HCT116 (cell line): Measurements from ENCODE around the gene C14orf180. TPM values are rescaled to one million over a fixed set of nuclear protein-coding genes. Genes with fewer than 3 reads are reported as not detected.

Source experiments
- ATAC-seq: fragments of 200-7000 bp; cut with Tn5 transposase; 2 replicates; pipeline ENCODE4 v1.9.1; 2020; ENCODE audit warnings: mild to moderate bottlenecking, moderate library complexity
- BruUV-seq: library from RNA; stranded (reverse); fragments of 400-500 nt; replicated peaks from 2 replicates; lab custom pipeline; 2021; lab: Mats Ljungman, UMichigan
- CTCF ChIA-PET: fragments of 300-600 bp; sonication (Branson Sonifier 250); formaldehyde crosslinking; loops from one replicate; lab custom pipeline; 2021; ENCODE audit warnings: antibody characterized with exemption; lab: Charles Lee
- POLR2A ChIA-PET: fragments of 300-600, 350-600 bp; sonication (Branson Sonifier 250); formaldehyde crosslinking; loops from one replicate; lab custom pipeline; 2021; ENCODE audit warnings: antibody characterized with exemption; lab: Charles Lee
- RAD21 ChIA-PET, 2 experiments: fragments of 300-600 bp; sonication (Branson Sonifier 250); formaldehyde crosslinking; loops; one replicate each; lab custom pipeline; 2023; ENCODE audit warnings: low total read pairs in 2 of 2; ENCODE audit not compliant: uncharacterized antibody in 2 of 2, unreplicated experiment in 2 of 2, low non-redundant PET in 1 of 2; lab: Charles Lee
- DNase-seq: peaks from one replicate; pipeline ENCODE4 v3.0.0-alpha.2; 2010; ENCODE audit warnings: low read depth, low spot score
- H2AFZ ChIP-seq: fragments of 200-600 bp; shearing (Covaris generic), sonication (generic); 2 replicates; pipeline ENCODE4 v1.6.1; 2017; ENCODE audit warnings: low read depth, mixed run types, mixed read lengths, antibody characterized with exemption, low read length; ENCODE audit not compliant: poor library complexity, severe bottlenecking
- H3K27ac ChIP-seq: 2 replicates; pipeline ENCODE4 v1.5.1; 2012; ENCODE audit warnings: low read depth, low read length
- H3K27me3 ChIP-seq: fragments of 200-600 bp; sonication (generic); 2 replicates; pipeline ENCODE4 v1.6.1; 2016; ENCODE audit warnings: mixed run types, low read length, mixed read lengths; ENCODE audit not compliant: insufficient read depth
- H3K36me3 ChIP-seq, 2 experiments: fragments of 200-500 bp in 1 of 2; fragments of 200-600 bp in 1 of 2; sonication (Bioruptor generic) in 1 of 2; sonication (generic) in 1 of 2; 2 replicates each; pipeline versions ENCODE4 v1.5.1 to v1.6.1; 2014 to 2016; ENCODE audit warnings: low read length in 2 of 2, inconsistent platforms in 1 of 2, mixed read lengths in 1 of 2, mixed run types in 1 of 2; ENCODE audit not compliant: insufficient read depth in 2 of 2, control insufficient read depth in 1 of 2
- H3K4me1 ChIP-seq, 2 experiments: fragments of 200-600 bp in 1 of 2; sonication (generic) in 1 of 2; 2 replicates each; pipeline versions ENCODE4 v1.5.1 to v1.6.1; 2012 to 2017; ENCODE audit warnings: low read length in 2 of 2, inconsistent platforms in 1 of 2, mild to moderate bottlenecking in 1 of 2, mixed read lengths in 1 of 2, mixed run types in 1 of 2, moderate library complexity in 1 of 2; ENCODE audit not compliant: insufficient read depth in 2 of 2, control insufficient read depth in 1 of 2
- H3K4me2 ChIP-seq: fragments of 200-600 bp; sonication (generic); 2 replicates; pipeline ENCODE4 v1.6.1; 2017; ENCODE audit warnings: mixed run types, low read length, mixed read lengths
- H3K4me3 ChIP-seq, 2 experiments: fragments of 200-600 bp in 1 of 2; sonication (generic) in 1 of 2; replicated peaks in 1 of 2; 2 replicates each; pipeline ENCODE4 v1.5.1; 2011 to 2016; ENCODE audit warnings: low read length in 2 of 2, control low read depth in 1 of 2, low read depth in 1 of 2, mild to moderate bottlenecking in 1 of 2, mixed read lengths in 1 of 2, mixed run types in 1 of 2
- H3K79me2 ChIP-seq: fragments of 200-600 bp; sonication (generic); 2 replicates; pipeline ENCODE4 v1.6.1; 2017; ENCODE audit warnings: mild to moderate bottlenecking, mixed run types, low read length, moderate library complexity, mixed read lengths; ENCODE audit not compliant: insufficient read depth
- H3K9ac ChIP-seq: fragments of 200-600 bp; sonication (generic); 2 replicates; pipeline ENCODE4 v1.6.1; 2016; ENCODE audit warnings: low read length, mixed read lengths
- H3K9me2 ChIP-seq: fragments of 200-600 bp; sonication (generic), shearing (Covaris generic); 2 replicates; pipeline ENCODE4 v1.6.1; 2017; ENCODE audit warnings: mixed run types, mild to moderate bottlenecking, moderate library complexity; ENCODE audit not compliant: insufficient read depth
- H3K9me3 ChIP-seq, 2 experiments: fragments of 200-500 bp in 1 of 2; fragments of 200-600 bp in 1 of 2; sonication (Bioruptor generic) in 1 of 2; sonication (generic) in 1 of 2; 2 replicates each; pipeline ENCODE4 v1.6.1; 2014 to 2017; ENCODE audit warnings: low read length in 2 of 2, mixed read lengths in 2 of 2, inconsistent platforms in 1 of 2, low read depth in 1 of 2, mild to moderate bottlenecking in 1 of 2, mixed run types in 1 of 2, moderate library complexity in 1 of 2; ENCODE audit not compliant: control insufficient read depth in 1 of 2, insufficient read depth in 1 of 2
- H4K20me1 ChIP-seq: fragments of 200-600 bp; sonication (generic), shearing (Covaris generic); 2 replicates; pipeline ENCODE4 v1.6.1; 2017; ENCODE audit warnings: mixed run types, mild to moderate bottlenecking, moderate library complexity; ENCODE audit not compliant: insufficient read depth
- CBX3 ChIP-seq: IDR thresholded peaks from 2 replicates; pipeline ENCODE4 v1.6.1; 2012; ENCODE audit warnings: low read depth
- CEBPB ChIP-seq: IDR thresholded peaks from 2 replicates; pipeline ENCODE4 v1.6.1; 2012; ENCODE audit warnings: low read depth
- EZH2 ChIP-seq: fragments of 200-600 bp; sonication (generic); IDR thresholded peaks from 2 replicates; pipeline ENCODE4 v1.6.1; 2017; ENCODE audit warnings: antibody characterized with exemption, mixed run types
- EZH2phosphoT487 ChIP-seq: fragments of 200-600 bp; IDR thresholded peaks from 2 replicates; pipeline ENCODE4 v1.6.1; 2018; ENCODE audit warnings: antibody characterized with exemption, borderline replicate concordance
- FOSL1 ChIP-seq: IDR thresholded peaks from 2 replicates; pipeline ENCODE4 v1.6.1; 2012; ENCODE audit warnings: low read depth
- JUND ChIP-seq: IDR thresholded peaks from 2 replicates; pipeline ENCODE4 v1.6.1; 2012
- POLR2A ChIP-seq: IDR thresholded peaks from 2 replicates; pipeline ENCODE4 v1.7.0; 2011; ENCODE audit warnings: borderline replicate concordance; ENCODE audit not compliant: insufficient read depth, insufficient read length; ENCODE audit errors: extremely low read depth
- SP1 ChIP-seq: IDR thresholded peaks from 2 replicates; pipeline ENCODE4 v1.6.1; 2012; ENCODE audit warnings: low read depth
- TCF7L2 ChIP-seq: IDR thresholded peaks from 2 replicates; pipeline ENCODE4 v1.7.0; 2011; ENCODE audit warnings: borderline replicate concordance, inconsistent platforms; ENCODE audit not compliant: insufficient read depth, insufficient read length; ENCODE audit errors: extremely low read depth
- YY1 ChIP-seq: IDR thresholded peaks from 2 replicates; pipeline ENCODE4 v1.6.1; 2011; ENCODE audit warnings: low read length, low read depth, moderate library complexity, mild to moderate bottlenecking; ENCODE audit not compliant: insufficient replicate concordance; ENCODE audit errors: extremely low read depth
- ZBTB33 ChIP-seq: IDR thresholded peaks from 2 replicates; pipeline ENCODE4 v1.6.1; 2011; ENCODE audit warnings: mild to moderate bottlenecking, low read length, moderate library complexity; ENCODE audit not compliant: insufficient replicate concordance; ENCODE audit errors: extremely low read depth
- intact Hi-C: fragments of 100-400 bp; cut with micrococcal nuclease; formaldehyde crosslinking; loops from 2 replicates; pipeline ENCODE4 v1.10.0; 2022
- total RNA-seq: library from RNA; stranded (reverse); gene quantifications from one replicate; pipeline ENCODE4 v1.2.1, GENCODE V29; 2021; ENCODE audit not compliant: unreplicated experiment
- TF ChIP-seq, protein P1 (sequence below): IDR thresholded peaks from 2 replicates; pipeline ENCODE4 v1.6.1; 2012
- TF ChIP-seq, protein P2 (sequence below): IDR thresholded peaks from 2 replicates; pipeline ENCODE4 v1.6.1; 2012; ENCODE audit warnings: low read depth

C14orf180 gene
- total RNA-seq, 1 experiment from 2014 or later, result not detected

DNA sequence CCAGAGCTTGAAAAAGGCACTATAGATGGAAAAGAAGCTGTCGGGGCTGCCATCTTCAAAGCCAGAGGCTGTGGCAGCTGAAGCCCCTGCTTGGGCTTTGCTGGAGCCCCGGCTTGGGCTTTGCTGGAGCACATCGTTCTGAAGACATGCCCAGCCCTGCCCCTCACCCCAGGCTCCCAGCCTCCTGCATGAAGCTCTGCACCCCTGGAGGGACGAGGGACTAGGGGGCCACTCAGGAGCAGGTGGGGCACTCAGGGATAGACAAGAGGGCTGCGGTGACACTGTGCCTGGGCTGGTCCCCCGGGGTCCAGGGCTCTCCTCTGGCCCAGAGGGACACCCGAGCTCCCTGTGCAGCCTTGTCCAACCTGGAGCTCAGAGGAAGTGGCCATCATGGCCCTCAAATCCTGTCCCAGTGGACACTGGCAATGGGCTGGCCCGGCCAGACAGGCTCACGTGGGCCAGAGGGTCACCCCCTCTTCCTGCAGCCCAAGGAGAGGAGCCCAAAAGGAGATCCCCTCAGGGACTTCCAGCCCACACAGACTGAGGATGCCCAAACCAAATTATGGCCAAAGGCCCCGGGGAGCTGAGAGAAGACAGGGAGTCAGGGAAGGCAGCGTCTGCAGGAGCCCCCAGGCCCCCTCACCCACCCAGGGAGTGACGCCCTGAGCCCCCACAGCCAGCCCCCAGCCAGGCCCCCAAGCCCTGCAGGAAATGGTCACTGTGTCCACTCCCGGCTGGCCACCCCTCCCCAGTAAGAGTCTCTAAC lies 23.1 kb upstream of the C14orf180 start:
- TF ChIP-seq CBX3, result no peak
- no peak for TF ChIP-seq EZH2phosphoT487
- TF ChIP-seq POLR2A, result no peak
- TF ChIP-seq CEBPB, result no peak
- TF ChIP-seq SP1, result no peak
- no peak for TF ChIP-seq JUND
- TF ChIP-seq TCF7L2, result no peak
- TF ChIP-seq FOSL1, result no peak
- no peak for TF ChIP-seq EZH2
- TF ChIP-seq, protein P1, sequence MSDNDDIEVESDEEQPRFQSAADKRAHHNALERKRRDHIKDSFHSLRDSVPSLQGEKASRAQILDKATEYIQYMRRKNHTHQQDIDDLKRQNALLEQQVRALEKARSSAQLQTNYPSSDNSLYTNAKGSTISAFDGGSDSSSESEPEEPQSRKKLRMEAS, result no peak
- no peak for TF ChIP-seq YY1
- TF ChIP-seq ZBTB33, result no peak
- TF ChIP-seq, protein P2, sequence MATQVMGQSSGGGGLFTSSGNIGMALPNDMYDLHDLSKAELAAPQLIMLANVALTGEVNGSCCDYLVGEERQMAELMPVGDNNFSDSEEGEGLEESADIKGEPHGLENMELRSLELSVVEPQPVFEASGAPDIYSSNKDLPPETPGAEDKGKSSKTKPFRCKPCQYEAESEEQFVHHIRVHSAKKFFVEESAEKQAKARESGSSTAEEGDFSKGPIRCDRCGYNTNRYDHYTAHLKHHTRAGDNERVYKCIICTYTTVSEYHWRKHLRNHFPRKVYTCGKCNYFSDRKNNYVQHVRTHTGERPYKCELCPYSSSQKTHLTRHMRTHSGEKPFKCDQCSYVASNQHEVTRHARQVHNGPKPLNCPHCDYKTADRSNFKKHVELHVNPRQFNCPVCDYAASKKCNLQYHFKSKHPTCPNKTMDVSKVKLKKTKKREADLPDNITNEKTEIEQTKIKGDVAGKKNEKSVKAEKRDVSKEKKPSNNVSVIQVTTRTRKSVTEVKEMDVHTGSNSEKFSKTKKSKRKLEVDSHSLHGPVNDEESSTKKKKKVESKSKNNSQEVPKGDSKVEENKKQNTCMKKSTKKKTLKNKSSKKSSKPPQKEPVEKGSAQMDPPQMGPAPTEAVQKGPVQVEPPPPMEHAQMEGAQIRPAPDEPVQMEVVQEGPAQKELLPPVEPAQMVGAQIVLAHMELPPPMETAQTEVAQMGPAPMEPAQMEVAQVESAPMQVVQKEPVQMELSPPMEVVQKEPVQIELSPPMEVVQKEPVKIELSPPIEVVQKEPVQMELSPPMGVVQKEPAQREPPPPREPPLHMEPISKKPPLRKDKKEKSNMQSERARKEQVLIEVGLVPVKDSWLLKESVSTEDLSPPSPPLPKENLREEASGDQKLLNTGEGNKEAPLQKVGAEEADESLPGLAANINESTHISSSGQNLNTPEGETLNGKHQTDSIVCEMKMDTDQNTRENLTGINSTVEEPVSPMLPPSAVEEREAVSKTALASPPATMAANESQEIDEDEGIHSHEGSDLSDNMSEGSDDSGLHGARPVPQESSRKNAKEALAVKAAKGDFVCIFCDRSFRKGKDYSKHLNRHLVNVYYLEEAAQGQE, result no peak
- TF ChIP-seq, all 23 proteins: peak for 0
- Histone ChIP-seq H3K4me2 (no peak overlapping the region), H3K9me3 (no peaks in the 10 kb centered on the region), H3K9ac (no peak overlapping the region), H3K9me2 (no peaks in the 10 kb centered on the region), H3K4me1 (no peaks in the 10 kb centered on the region), H3K27ac (no peak overlapping the region), H3K79me2 (no peaks in the 10 kb centered on the region), H3K4me3 (no peak overlapping the region), H2AFZ (no peak overlapping the region), H4K20me1 (no peaks in the 10 kb centered on the region), H3K36me3 (no peaks in the 10 kb centered on the region), H3K27me3 (peaks cover 6% of the 10 kb centered on the region; the same call in 1 of the 2 replicates)
- ChIA-PET CTCF (interaction anchor here (0.6 to 1.1 kb wide), 2 partner anchors 90 to 419 kb away, joined by 3 read pairs; no protein-coding TSS in a partner anchor), RAD21 (no interaction called here), POLR2A (no interaction called here)
- BruUV-seq, result no TSS peak
- no peak for ATAC-seq
- DNase-seq, result no peak
- intact Hi-C loops, result no loop called here
